Panc1 (cell line): ENCODE measurements around the gene ZBTB20. TPM values are rescaled to one million over a fixed set of nuclear protein-coding genes. Genes with fewer than 3 reads are reported as not detected.

ENCODE experiments used
- ATAC-seq: fragments of 200-7000 bp; cut with Tn5 transposase; 2 replicates; pipeline ENCODE4 v1.9.1; 2020; ENCODE audit warnings: mild to moderate bottlenecking, moderate library complexity
- BruUV-seq: library from RNA; stranded (reverse); fragments of 400-500 nt; replicated peaks from 2 replicates; lab custom pipeline; 2021; lab: Mats Ljungman, UMichigan
- CTCF ChIA-PET: fragments of 300-600 bp; sonication (Branson Sonifier 250); formaldehyde crosslinking; loops from one replicate; lab custom pipeline; 2022; ENCODE audit warnings: antibody characterized with exemption; lab: Charles Lee
- POLR2A ChIA-PET: fragments of 300-600 bp; sonication (Branson Sonifier 250); formaldehyde crosslinking; loops from one replicate; lab custom pipeline; 2022; ENCODE audit warnings: antibody characterized with exemption; lab: Charles Lee
- DNase-seq: peaks from one replicate; pipeline ENCODE4 v3.0.0-alpha.2; 2010; ENCODE audit warnings: low read depth, low spot score
- H3K27ac ChIP-seq: 2 replicates; pipeline ENCODE4 v1.5.1; 2011; ENCODE audit warnings: mild to moderate bottlenecking, low read length, inconsistent platforms
- H3K27me3 ChIP-seq: fragments of 200-500 bp; sonication (Bioruptor generic); 2 replicates; pipeline ENCODE4 v1.6.0; 2014; ENCODE audit warnings: low read length, inconsistent platforms; ENCODE audit not compliant: control insufficient read depth, insufficient read depth
- H3K36me3 ChIP-seq: fragments of 200-500 bp; sonication (Bioruptor generic); 2 replicates; pipeline ENCODE4 v1.5.1; 2014; ENCODE audit warnings: inconsistent platforms, mild to moderate bottlenecking, low read length, moderate library complexity; ENCODE audit not compliant: control insufficient read depth, insufficient read depth
- H3K4me1 ChIP-seq: 2 replicates; pipeline ENCODE4 v1.5.1; 2011; ENCODE audit warnings: inconsistent platforms, mild to moderate bottlenecking, low read length, moderate library complexity; ENCODE audit not compliant: control insufficient read depth, insufficient read depth
- H3K4me3 ChIP-seq, 2 experiments: 2 replicates each; pipeline ENCODE4 v1.5.1; 2011 to 2012; ENCODE audit warnings: low read depth in 2 of 2, low read length in 2 of 2, mild to moderate bottlenecking in 2 of 2, inconsistent platforms in 1 of 2, moderate library complexity in 1 of 2
- H3K9me3 ChIP-seq: fragments of 200-500 bp; sonication (Bioruptor generic); 2 replicates; pipeline ENCODE4 v1.5.1; 2014; ENCODE audit warnings: low read depth, mild to moderate bottlenecking, inconsistent platforms, low read length, moderate library complexity; ENCODE audit not compliant: control insufficient read depth, insufficient read depth
- POLR2AphosphoS5 ChIP-seq: IDR thresholded peaks from 2 replicates; pipeline ENCODE4 v1.6.1; 2012; ENCODE audit warnings: mild to moderate bottlenecking, low read depth, low read length, moderate library complexity
- SIN3A ChIP-seq: IDR thresholded peaks from 2 replicates; pipeline ENCODE4 v1.6.1; 2012; ENCODE audit warnings: low read depth, mild to moderate bottlenecking, low read length, moderate library complexity, borderline replicate concordance; ENCODE audit not compliant: insufficient read depth
- TCF7L2 ChIP-seq: IDR thresholded peaks from 2 replicates; pipeline ENCODE4 v1.6.1; 2011; ENCODE audit warnings: mild to moderate bottlenecking, low read depth, low read length, inconsistent platforms
- in situ Hi-C: cut with HindIII; loops from 2 replicates; pipeline ENCODE4 v1.10.0; 2016; ENCODE audit warnings: low sequenced_read_pairs, low pct_unique_long_range_greater_than_20kb
- intact Hi-C: fragments of 100-400 bp; cut with micrococcal nuclease; formaldehyde crosslinking; loops from one replicate; pipeline ENCODE4 v1.10.0; 2022; ENCODE audit not compliant: unreplicated experiment
- total RNA-seq: library from RNA; stranded (reverse); gene quantifications from one replicate; pipeline ENCODE4 v1.2.1, GENCODE V29; 2021; ENCODE audit not compliant: unreplicated experiment
- TF ChIP-seq, protein P1 (sequence below), 2 experiments: IDR thresholded peaks; 2 replicates each; pipeline ENCODE4 v1.6.1; 2011 to 2012; ENCODE audit warnings: low read depth in 2 of 2, control low read depth in 1 of 2, low read length in 1 of 2, mild to moderate bottlenecking in 1 of 2, moderate library complexity in 1 of 2; ENCODE audit not compliant: insufficient read depth in 1 of 2
- TF ChIP-seq, protein P2 (sequence below): fragments of 450-650 bp; IDR thresholded peaks from 2 replicates; pipeline ENCODE4 v1.5.1; 2017; ENCODE audit warnings: mild to moderate bottlenecking

ZBTB20 gene
- total RNA-seq, 1 experiment from 2014 or later: 4.1 TPM

DNA sequence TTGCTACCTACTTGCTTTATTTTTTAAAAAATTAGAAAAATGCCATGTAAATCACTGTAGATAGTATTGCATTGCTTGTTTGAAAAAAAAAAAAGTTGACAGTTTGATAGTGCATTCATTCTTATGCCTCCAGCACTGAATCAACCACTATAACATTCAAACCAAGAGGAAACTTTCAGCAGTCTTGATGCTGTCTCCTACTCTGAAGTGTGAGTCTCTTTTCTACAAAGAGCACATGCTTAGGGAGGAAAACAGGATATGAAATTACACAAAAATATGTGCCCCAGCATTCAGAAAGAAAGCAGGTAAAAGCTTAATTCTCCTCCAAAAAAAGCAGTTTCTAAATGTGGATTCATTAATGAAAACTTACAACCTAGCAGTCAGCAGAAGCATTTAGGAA is 78.3 kb downstream of the ZBTB20 start:
- in situ Hi-C loops (no loop called here), intact Hi-C loops (no loop called here)
- Histone ChIP-seq H3K36me3 (no peaks in the 10 kb centered on the region), H3K4me1 (no peaks in the 10 kb centered on the region), H3K4me3 (no peak overlapping the region), H3K9me3 (no peaks in the 10 kb centered on the region), H3K27ac (no peak overlapping the region), H3K27me3 (no peaks in the 10 kb centered on the region)
- POLR2A ChIA-PET: interaction anchor here (0.6 kb wide), 1 partner anchor 1553 kb away, joined by 14 read pairs; no protein-coding TSS in a partner anchor
- TF ChIP-seq SIN3A: no peak
- TF ChIP-seq, protein P1, sequence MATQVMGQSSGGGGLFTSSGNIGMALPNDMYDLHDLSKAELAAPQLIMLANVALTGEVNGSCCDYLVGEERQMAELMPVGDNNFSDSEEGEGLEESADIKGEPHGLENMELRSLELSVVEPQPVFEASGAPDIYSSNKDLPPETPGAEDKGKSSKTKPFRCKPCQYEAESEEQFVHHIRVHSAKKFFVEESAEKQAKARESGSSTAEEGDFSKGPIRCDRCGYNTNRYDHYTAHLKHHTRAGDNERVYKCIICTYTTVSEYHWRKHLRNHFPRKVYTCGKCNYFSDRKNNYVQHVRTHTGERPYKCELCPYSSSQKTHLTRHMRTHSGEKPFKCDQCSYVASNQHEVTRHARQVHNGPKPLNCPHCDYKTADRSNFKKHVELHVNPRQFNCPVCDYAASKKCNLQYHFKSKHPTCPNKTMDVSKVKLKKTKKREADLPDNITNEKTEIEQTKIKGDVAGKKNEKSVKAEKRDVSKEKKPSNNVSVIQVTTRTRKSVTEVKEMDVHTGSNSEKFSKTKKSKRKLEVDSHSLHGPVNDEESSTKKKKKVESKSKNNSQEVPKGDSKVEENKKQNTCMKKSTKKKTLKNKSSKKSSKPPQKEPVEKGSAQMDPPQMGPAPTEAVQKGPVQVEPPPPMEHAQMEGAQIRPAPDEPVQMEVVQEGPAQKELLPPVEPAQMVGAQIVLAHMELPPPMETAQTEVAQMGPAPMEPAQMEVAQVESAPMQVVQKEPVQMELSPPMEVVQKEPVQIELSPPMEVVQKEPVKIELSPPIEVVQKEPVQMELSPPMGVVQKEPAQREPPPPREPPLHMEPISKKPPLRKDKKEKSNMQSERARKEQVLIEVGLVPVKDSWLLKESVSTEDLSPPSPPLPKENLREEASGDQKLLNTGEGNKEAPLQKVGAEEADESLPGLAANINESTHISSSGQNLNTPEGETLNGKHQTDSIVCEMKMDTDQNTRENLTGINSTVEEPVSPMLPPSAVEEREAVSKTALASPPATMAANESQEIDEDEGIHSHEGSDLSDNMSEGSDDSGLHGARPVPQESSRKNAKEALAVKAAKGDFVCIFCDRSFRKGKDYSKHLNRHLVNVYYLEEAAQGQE (IDR thresholded peaks at IDR 0.05; ENCODE audit: insufficient read depth in 1 of 2, low read depth in 2 of 2, low read length in 1 of 2): no peak
- TF ChIP-seq, protein P2, sequence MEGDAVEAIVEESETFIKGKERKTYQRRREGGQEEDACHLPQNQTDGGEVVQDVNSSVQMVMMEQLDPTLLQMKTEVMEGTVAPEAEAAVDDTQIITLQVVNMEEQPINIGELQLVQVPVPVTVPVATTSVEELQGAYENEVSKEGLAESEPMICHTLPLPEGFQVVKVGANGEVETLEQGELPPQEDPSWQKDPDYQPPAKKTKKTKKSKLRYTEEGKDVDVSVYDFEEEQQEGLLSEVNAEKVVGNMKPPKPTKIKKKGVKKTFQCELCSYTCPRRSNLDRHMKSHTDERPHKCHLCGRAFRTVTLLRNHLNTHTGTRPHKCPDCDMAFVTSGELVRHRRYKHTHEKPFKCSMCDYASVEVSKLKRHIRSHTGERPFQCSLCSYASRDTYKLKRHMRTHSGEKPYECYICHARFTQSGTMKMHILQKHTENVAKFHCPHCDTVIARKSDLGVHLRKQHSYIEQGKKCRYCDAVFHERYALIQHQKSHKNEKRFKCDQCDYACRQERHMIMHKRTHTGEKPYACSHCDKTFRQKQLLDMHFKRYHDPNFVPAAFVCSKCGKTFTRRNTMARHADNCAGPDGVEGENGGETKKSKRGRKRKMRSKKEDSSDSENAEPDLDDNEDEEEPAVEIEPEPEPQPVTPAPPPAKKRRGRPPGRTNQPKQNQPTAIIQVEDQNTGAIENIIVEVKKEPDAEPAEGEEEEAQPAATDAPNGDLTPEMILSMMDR: no peak
- no peak for TF ChIP-seq POLR2AphosphoS5
- TF ChIP-seq TCF7L2: no peak
- no peak for ATAC-seq
- CTCF ChIA-PET: no interaction called here
- no peak for DNase-seq
- BruUV-seq: no TSS peak

DNA sequence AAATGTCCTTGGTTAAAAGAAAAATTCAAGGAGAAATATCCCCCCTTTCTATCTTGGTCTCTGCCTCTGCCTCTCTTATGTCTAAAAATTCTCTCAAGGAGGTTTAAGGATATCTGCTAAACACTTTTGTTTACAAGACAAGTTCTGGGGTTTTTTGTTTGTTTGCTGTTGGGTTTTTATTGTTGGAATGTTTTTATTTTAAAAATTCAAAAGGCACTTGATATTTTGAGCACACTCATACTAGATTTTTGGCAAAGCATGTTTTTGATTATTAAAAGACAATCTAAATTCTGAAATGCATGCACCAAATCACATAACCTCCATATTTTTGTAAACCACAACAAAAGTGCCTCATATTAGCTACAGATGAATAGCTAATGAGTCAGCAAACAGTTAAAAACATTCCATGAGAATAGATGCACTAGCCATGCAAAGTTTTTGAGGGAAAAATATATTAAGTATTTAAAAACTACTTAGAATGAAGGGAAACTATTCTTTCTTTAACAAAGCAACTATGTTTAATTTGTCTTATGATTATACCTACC is 84.6 kb downstream of the ZBTB20 start:
- ChIA-PET CTCF (no interaction called here), POLR2A (no interaction called here)
- no peak for DNase-seq
- BruUV-seq: no TSS peak
- Histone ChIP-seq H3K4me1 (no peaks in the 10 kb centered on the region), H3K4me3 (no peak overlapping the region), H3K36me3 (no peaks in the 10 kb centered on the region), H3K27ac (no peak overlapping the region), H3K9me3 (0 out of 2 replicates have a peak, but pooled peaks cover 4% of the 10 kb centered on the region), H3K27me3 (no peaks in the 10 kb centered on the region)
- in situ Hi-C loops: no loop called here
- TF ChIP-seq POLR2AphosphoS5 (no peak), SIN3A (no peak), TCF7L2 (no peak)
- TF ChIP-seq, protein P2: no peak
- TF ChIP-seq, protein P1 (IDR thresholded peaks at IDR 0.05; ENCODE audit: insufficient read depth in 1 of 2, low read depth in 2 of 2, low read length in 1 of 2): no peak
- intact Hi-C loops: no loop called here
- ATAC-seq: no peak
